ENCODE results near the gene COL23A1.

The COL23A1 gene

GRCh38 chr5:178509491-178510057 is 80.6 kb downstream of the COL23A1 start:
- no peaks in the 10 kb centered on the region for H3K9me3 ChIP-seq (ENCODE audit: control insufficient read depth, insufficient read depth, low read depth, low read length)
- CTCF ChIA-PET: interaction anchor here (1.1 kb wide), 1 partner anchor 49 kb away, joined by 4 read pairs; no protein-coding TSS in a partner anchor
- H3K27ac ChIP-seq (ENCODE audit: extremely low read depth, low read depth, low read length): no peak overlapping the region
- H3K4me1 ChIP-seq (ENCODE audit: control insufficient read depth, insufficient read depth, low read length): no peaks in the 10 kb centered on the region
- H3K36me3 ChIP-seq (ENCODE audit: control insufficient read depth in 2 of 2, insufficient read depth in 1 of 2, low read length in 2 of 2): no peaks in the 10 kb centered on the region
- POLR2A ChIA-PET: no interaction called here
- TF ChIP-seq ATF2 (tag by site-specific recombination; IDR thresholded peaks at IDR 0.05; ENCODE audit: low read depth): no peak
- no peak for TF ChIP-seq SP3 (tag by site-specific recombination; IDR thresholded peaks at IDR 0.05)
- no peak for TF ChIP-seq ZNF19 (tag by site-specific recombination; IDR thresholded peaks at IDR 0.05; ENCODE audit: low read depth)
- TF ChIP-seq ZNF610 (tag by site-specific recombination; IDR thresholded peaks at IDR 0.05; ENCODE audit: borderline replicate concordance): no peak
- TF ChIP-seq ZNF114 (tag by site-specific recombination; IDR thresholded peaks at IDR 0.05): no peak
- TF ChIP-seq ZNF645 (tag by site-specific recombination; IDR thresholded peaks at IDR 0.05): no peak
- TF ChIP-seq ZNF214 (tag by site-specific recombination; IDR thresholded peaks at IDR 0.05; ENCODE audit: borderline replicate concordance): no peak
- TF ChIP-seq ZBTB10 (tag by site-specific recombination; IDR thresholded peaks at IDR 0.05): no peak
- TF ChIP-seq REST (tag by site-specific recombination; IDR thresholded peaks at IDR 0.05): no peak
- no peak for TF ChIP-seq ZNF701 (tag by site-specific recombination; IDR thresholded peaks at IDR 0.05)
- no peak for TF ChIP-seq ZNF473 (tag by site-specific recombination; IDR thresholded peaks at IDR 0.05)
- TF ChIP-seq KLF9 (tag by site-specific recombination; IDR thresholded peaks at IDR 0.05; ENCODE audit: low read depth): no peak
- no peak for TF ChIP-seq SETDB1 (IDR thresholded peaks at IDR 0.05; ENCODE audit: insufficient read length, low read length)
- TF ChIP-seq ZNF24 (tag by site-specific recombination; IDR thresholded peaks at IDR 0.05): no peak
- TF ChIP-seq ZNF791 (tag by site-specific recombination; IDR thresholded peaks at IDR 0.05): no peak
- TF ChIP-seq ZNF585B (tag by site-specific recombination; IDR thresholded peaks at IDR 0.05): no peak
- TF ChIP-seq ZNF692 (tag by site-specific recombination; IDR thresholded peaks at IDR 0.05): no peak
- no peak for TF ChIP-seq ZNF221 (tag by site-specific recombination; IDR thresholded peaks at IDR 0.05; ENCODE audit: borderline replicate concordance)
- H3K4me3 ChIP-seq (ENCODE audit: low read depth, low read length): no peak overlapping the region

All from HEK293 (cell line).